Pancreas (tissue), 10 donors: ENCODE data around the gene BDH1. TPM values are rescaled to one million over a fixed set of nuclear protein-coding genes. Genes with fewer than 3 reads are reported as not detected.
A peak's percentile ranks its signal among the peaks of the same experiment; 100 is the strongest.

Experiments used
- ATAC-seq, 4 donors: fragments of 200-7000 bp; cut with Tn5 transposase; one replicate each; pipeline versions ENCODE4 v1.8.0 to v1.9.1; 2020; ENCODE audit warnings: mild to moderate bottlenecking in 4 of 4, moderate library complexity in 4 of 4
- DNase-seq, 6 donors: peaks; one replicate each; pipeline ENCODE4 v3.0.0-alpha.2; 2020
- FAIRE-seq: peaks from 2 replicates; lab custom pipeline; 2012; peaks lifted over from hg19 to GRCh38; lab: Jason Lieb, UNC
- H3K27ac ChIP-seq, 4 donors: fragments of 200-600 bp; sonication (generic); 1 replicate in 3 of 4; 2 replicates in 1 of 4; pipeline versions ENCODE4 v1.5.0 to v1.8.0; 2020
- H3K27me3 ChIP-seq, 4 donors: fragments of 200-600 bp; one replicate each; pipeline ENCODE4 v1.8.0; 2021
- H3K36me3 ChIP-seq, 3 donors: fragments of 200-600 bp; sonication (generic) in 1 of 3; one replicate each; pipeline versions ENCODE4 v1.5.0 to v1.8.0; 2020 to 2021
- H3K4me1 ChIP-seq, 3 donors: fragments of 200-600 bp; one replicate each; pipeline ENCODE4 v1.8.0; 2021
- H3K4me3 ChIP-seq, 4 donors: fragments of 200-600 bp; sonication (generic) in 2 of 4; one replicate each; pipeline versions ENCODE4 v1.5.0 to v1.8.0; 2020 to 2021
- H3K9me3 ChIP-seq, 4 donors: fragments of 200-600 bp; one replicate each; pipeline ENCODE4 v1.8.0; 2021
- WGBS, 2 donors: extraction: QIAGEN DNeasy Blood & Tissue Kit; methylation state at CpG; one replicate each; pipeline ENCODE4 v1.1.7; 2013; 5-methylcytosine and 5-hydroxymethylcytosine counted together
- intact Hi-C, 3 donors: fragments of 100-400 bp; cut with DNase I; formaldehyde crosslinking; loops; one replicate each; pipeline versions ENCODE4 v1.11.1 to v1.14.2; 2022
- polyA plus RNA-seq, 2 donors: library from polyadenylated mRNA; stranded (reverse); fragments of 200-250 nt; gene quantifications; one replicate each; pipeline ENCODE4 v1.2.3, GENCODE V29; 2013
- total RNA-seq, 6 donors: library from RNA; stranded (reverse); fragmentation: NEBNext Ultra II Directional in 4 of 6; extraction: Animal tissue kit (Norgen Biotek cat#: 25700) in 4 of 6; gene quantifications; one replicate each; pipeline versions ENCODE4 v1.2.1 to v1.2.4, GENCODE V29; 2021 to 2023
- TF ChIP-seq, protein P1 (sequence below), 4 donors: fragments of 200-600 bp; sonication (generic) in 3 of 4; IDR thresholded peaks; one replicate each; pipeline versions ENCODE4 v1.5.0 to v1.8.0; 2021; ENCODE audit warnings: antibody characterized with exemption in 4 of 4
- donor health status: healthy with polysubstance abuse.
- donor health status: DM: no; HTN: no; CAD: no; lungs with moderate emphysema.
- donor health status: DM: no; HTN: no; CAD: no.
- donor health status: control.
- donor health status: control.
- donor health status: Bipolar disorder and iron deficiency.
- donor health status: DM: yes; HTN: yes; CAD: no.
- donor health status: DM: no; HTN: no; CAD: no.
- donor health status: DM: no; HTN: no; CAD: no.
- donor health status: DM: yes; HTN: yes; CAD: no.

Gene BDH1
- total and polyA plus RNA-seq, 8 donors, result 2.1 to 20.8 (median 8.3) TPM

DNA sequence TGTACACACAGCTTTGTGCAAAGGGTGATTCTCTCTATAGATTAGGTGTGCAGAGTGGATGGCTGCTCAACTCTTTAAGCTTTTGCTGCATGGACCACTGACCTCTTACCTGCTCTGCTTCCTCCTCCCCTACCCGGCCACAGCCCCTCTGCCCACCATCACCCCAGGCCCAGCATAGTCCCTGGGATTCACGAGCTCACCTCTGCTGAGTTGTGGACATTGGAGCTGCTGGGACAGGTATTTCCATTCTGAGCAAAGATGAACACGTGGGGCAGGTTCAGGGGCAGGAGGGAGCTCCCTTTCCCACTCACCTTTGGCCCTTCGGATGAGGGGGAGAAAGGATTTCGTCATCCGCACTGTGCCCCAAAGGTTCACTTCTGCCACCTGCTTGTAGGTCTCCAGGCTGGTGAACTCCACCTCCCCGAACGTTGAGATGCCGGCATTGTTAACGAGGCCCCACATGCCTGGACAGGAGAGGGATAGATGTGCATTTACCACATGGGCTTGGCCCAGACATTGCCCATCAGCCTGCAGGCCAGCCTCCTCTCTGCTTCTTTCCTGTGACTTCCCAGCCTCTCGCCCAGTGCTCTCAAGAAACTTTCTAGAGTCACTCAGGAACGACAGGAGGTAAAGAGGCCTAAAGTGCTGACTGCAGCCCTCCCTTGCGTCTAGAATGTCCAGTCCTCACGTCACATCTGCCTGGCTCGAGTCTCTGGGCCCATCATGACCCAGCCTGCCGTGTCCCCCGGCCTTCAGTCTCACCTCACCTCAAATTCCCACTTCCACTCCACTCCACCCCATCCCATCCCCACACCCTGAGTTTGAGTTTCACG lies 41.6 kb downstream of the BDH1 start:
- no peaks in the 10 kb centered on the region for H3K9me3 ChIP-seq
- ATAC-seq (no peak), FAIRE-seq (no peak), DNase-seq (peak in 1 of 6 donors; percentile 36)
- 88 to 92% methylated on average over 18 of the region's 18 CpGs for WGBS, 2 donors
- no peaks in the 10 kb centered on the region for H3K36me3 ChIP-seq
- no peak overlapping the region for H3K4me3 ChIP-seq
- intact Hi-C loops, result loop anchor here in 2 of 3 donors (5.0 kb wide), 1 partner anchor 257 kb away; no protein-coding TSS in a partner anchor
- no peak overlapping the region for H3K27ac ChIP-seq
- H3K27me3 ChIP-seq, result no peaks in the 10 kb centered on the region
- TF ChIP-seq, protein P1, sequence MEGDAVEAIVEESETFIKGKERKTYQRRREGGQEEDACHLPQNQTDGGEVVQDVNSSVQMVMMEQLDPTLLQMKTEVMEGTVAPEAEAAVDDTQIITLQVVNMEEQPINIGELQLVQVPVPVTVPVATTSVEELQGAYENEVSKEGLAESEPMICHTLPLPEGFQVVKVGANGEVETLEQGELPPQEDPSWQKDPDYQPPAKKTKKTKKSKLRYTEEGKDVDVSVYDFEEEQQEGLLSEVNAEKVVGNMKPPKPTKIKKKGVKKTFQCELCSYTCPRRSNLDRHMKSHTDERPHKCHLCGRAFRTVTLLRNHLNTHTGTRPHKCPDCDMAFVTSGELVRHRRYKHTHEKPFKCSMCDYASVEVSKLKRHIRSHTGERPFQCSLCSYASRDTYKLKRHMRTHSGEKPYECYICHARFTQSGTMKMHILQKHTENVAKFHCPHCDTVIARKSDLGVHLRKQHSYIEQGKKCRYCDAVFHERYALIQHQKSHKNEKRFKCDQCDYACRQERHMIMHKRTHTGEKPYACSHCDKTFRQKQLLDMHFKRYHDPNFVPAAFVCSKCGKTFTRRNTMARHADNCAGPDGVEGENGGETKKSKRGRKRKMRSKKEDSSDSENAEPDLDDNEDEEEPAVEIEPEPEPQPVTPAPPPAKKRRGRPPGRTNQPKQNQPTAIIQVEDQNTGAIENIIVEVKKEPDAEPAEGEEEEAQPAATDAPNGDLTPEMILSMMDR (IDR thresholded peaks at IDR 0.05), result no peak
- H3K4me1 ChIP-seq, result no peaks in the 10 kb centered on the region

DNA sequence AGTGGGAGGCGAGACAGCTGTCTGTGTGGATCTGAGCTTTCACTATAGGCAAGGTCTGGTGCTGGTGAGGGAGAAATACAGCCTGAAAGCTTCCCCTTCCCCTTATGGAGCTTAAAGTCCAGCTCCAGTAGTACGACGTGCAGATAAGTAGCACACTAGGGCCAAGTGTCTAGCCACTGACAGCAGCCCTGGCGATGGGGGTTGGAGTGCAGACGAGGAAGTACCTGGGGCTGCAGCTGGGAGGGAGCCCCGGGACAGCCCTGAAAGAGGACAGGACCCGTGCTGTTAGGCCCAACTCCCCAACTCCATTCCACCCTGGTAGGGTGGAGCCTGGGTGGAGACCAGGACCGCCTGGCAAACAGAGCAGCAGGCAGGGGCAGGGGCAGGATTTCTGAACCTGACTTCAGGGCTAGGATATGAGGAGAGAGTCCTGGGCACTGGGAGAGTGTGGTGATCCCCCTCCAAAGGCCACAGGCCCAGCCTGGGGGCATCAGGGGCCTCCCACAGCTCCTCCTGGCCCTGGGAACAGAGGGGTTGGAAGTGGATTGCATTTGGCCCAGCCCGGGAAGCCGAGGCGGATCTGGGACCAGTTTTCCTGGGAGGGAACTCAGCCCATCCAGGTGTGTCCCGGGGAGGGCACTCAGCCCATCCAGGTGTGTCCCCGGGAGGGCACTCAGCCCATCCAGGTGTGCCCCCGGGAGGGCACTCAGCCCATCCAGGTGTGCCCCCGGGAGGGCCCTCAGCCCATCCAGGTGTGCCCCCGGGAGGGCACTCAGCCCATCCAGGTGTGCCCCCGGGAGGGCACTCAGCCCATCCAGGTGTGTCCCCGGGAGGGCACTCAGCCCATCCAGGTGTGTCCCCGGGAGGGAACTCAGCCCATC lies 42.8 kb downstream of the BDH1 start:
- peak in 1 of 6 donors; percentile 50 for DNase-seq
- no peak overlapping the region for H3K27ac ChIP-seq

GRCh38 chr3:197511853-197512635 lies 43.7 kb downstream of the BDH1 start:
- no peak for DNase-seq
- H3K27ac ChIP-seq, result no peak overlapping the region
- H3K36me3 ChIP-seq, result no peaks in the 10 kb centered on the region
- no peaks in the 10 kb centered on the region for H3K4me1 ChIP-seq
- intact Hi-C loops, result loop anchor here in 2 of 3 donors (5.0 kb wide), 1 partner anchor 255 kb away; no protein-coding TSS in a partner anchor
- no peak for ATAC-seq
- 96 to 97% methylated on average over 33 of the region's 33 CpGs for WGBS, 2 donors
- no peak overlapping the region for H3K4me3 ChIP-seq
- H3K9me3 ChIP-seq, result no peaks in the 10 kb centered on the region
- no peaks in the 10 kb centered on the region for H3K27me3 ChIP-seq
- TF ChIP-seq, protein P1 (IDR thresholded peaks at IDR 0.05), result no peak
- FAIRE-seq, result no peak

More for the DNA sequence above, 42.8 kb downstream of the BDH1 start:
- intact Hi-C loops, result loop anchor here in 2 of 3 donors (5.0 kb wide), 1 partner anchor 256 kb away; no protein-coding TSS in a partner anchor
- Histone ChIP-seq H3K4me3 (no peak overlapping the region), H3K4me1 (no peaks in the 10 kb centered on the region), H3K36me3 (no peaks in the 10 kb centered on the region), H3K9me3 (no peaks in the 10 kb centered on the region), H3K27me3 (no peaks in the 10 kb centered on the region)
- FAIRE-seq, result no peak
- TF ChIP-seq, protein P1 (IDR thresholded peaks at IDR 0.05), result no peak
- no peak for ATAC-seq
- 87 to 89% methylated on average over 19 of the region's 19 CpGs for WGBS, 2 donors

DNA sequence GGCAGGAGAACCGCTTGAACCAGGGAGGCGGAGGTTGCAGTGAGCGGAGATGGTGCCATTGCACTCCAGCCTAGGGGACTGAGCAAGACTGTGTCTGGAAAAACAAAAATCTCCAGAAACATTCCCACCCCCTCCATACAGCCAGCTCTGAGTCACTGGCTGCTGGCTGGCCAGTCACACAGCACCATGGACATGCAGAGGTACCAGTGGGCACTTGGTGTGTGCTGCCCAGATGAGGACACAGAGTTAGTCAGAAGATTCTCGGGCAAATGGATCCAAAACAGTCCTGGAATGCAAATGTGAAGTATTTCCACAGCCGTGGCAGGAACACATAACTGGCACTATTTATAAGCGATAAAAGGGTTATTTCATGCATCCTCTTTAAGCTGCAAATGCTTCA lies 44.6 kb downstream of the BDH1 start:
- Histone ChIP-seq H3K27me3 (no peaks in the 10 kb centered on the region), H3K27ac (no peak overlapping the region), H3K36me3 (no peaks in the 10 kb centered on the region), H3K4me1 (no peaks in the 10 kb centered on the region), H3K4me3 (no peak overlapping the region), H3K9me3 (no peaks in the 10 kb centered on the region)
- intact Hi-C loops, result loop anchor here in 2 of 3 donors (5.0 kb wide), 1 partner anchor 254 kb away; no protein-coding TSS in a partner anchor
- TF ChIP-seq, protein P1 (IDR thresholded peaks at IDR 0.05), result no peak
- no peak for DNase-seq
- FAIRE-seq, result no peak
- no peak for ATAC-seq
- WGBS, 2 donors, result 92% methylated on average over 6 of the region's 6 CpGs
